K562 (cell line): ENCODE measurements around the gene CCDC136. TPM values are rescaled to one million over a fixed set of nuclear protein-coding genes. Genes with fewer than 3 reads are reported as not detected.
A peak's percentile ranks its signal among the peaks of the same experiment; 100 is the strongest.

Source experiments
- AFF1 ChIP-seq, 2 experiments: fragments of 450-650 bp; IDR thresholded peaks; 2 replicates each; pipeline ENCODE4 v1.6.1; 2018; ENCODE audit warnings: mild to moderate bottlenecking in 2 of 2, low read depth in 1 of 2; ENCODE audit not compliant: partially characterized antibody in 2 of 2
- ASH1L ChIP-seq: fragments of 450-650 bp; IDR thresholded peaks from 2 replicates; pipeline ENCODE4 v1.6.1; 2018; ENCODE audit warnings: borderline replicate concordance, mild to moderate bottlenecking, low read depth; ENCODE audit not compliant: partially characterized antibody
- FOXK1 ChIP-seq: sonication (generic); formaldehyde crosslinking; IDR thresholded peaks from 2 replicates; pipeline ENCODE4 v1.8.0; 2022; ENCODE audit warnings: missing genetic modification reagents, mild to moderate bottlenecking, borderline replicate concordance
- FOXM1 ChIP-seq, 2 experiments: fragments of 450-650 bp in 1 of 2; sonication (generic) in 1 of 2; formaldehyde crosslinking in 1 of 2; IDR thresholded peaks; 2 replicates each; pipeline versions ENCODE4 v1.6.1 to v1.9.0; 2017 to 2022; ENCODE audit warnings: low read depth in 2 of 2, mild to moderate bottlenecking in 2 of 2, missing genetic modification reagents in 1 of 2, moderate library complexity in 1 of 2
- NCOA2 ChIP-seq, 2 experiments: fragments of 450-650 bp; IDR thresholded peaks; 2 replicates each; pipeline ENCODE4 v1.6.1; 2018; ENCODE audit warnings: mild to moderate bottlenecking in 2 of 2, moderate library complexity in 1 of 2; ENCODE audit not compliant: partially characterized antibody in 2 of 2
- SREBF1 ChIP-seq: fragments of 150-350 bp; IDR thresholded peaks from 2 replicates; pipeline ENCODE4 v1.6.1; 2014; ENCODE audit warnings: antibody characterized with exemption, low read depth, low read length, borderline replicate concordance
- SRF ChIP-seq, 2 experiments: fragments of 250-450, 450-650 bp in 1 of 2; sonication (Bioruptor Pico) in 1 of 2; sonication (generic) in 1 of 2; formaldehyde crosslinking; IDR thresholded peaks; 2 replicates each; pipeline versions ENCODE4 v1.5.0 to v1.5.1; 2020 to 2022; ENCODE audit warnings: mild to moderate bottlenecking in 1 of 2, missing genetic modification reagents in 1 of 2
- TAF1 ChIP-seq: IDR thresholded peaks from 2 replicates; pipeline ENCODE4 v1.6.1; 2011; ENCODE audit warnings: mild to moderate bottlenecking, low read length, moderate library complexity; ENCODE audit not compliant: insufficient read depth, control insufficient read depth, severe bottlenecking; ENCODE audit errors: extremely low read depth
- ZBTB49 ChIP-seq: sonication (generic); formaldehyde crosslinking; IDR thresholded peaks from 2 replicates; pipeline ENCODE4 v1.8.0; 2022; ENCODE audit warnings: missing genetic modification reagents, mild to moderate bottlenecking, borderline replicate concordance
- ZC3H4 ChIP-seq: sonication (generic); formaldehyde crosslinking; IDR thresholded peaks from 2 replicates; pipeline ENCODE4 v1.9.0; 2021; ENCODE audit warnings: missing genetic modification reagents, borderline replicate concordance
- ZNF609 ChIP-seq: sonication (generic); formaldehyde crosslinking; IDR thresholded peaks from 2 replicates; pipeline ENCODE4 v1.8.1; 2023; ENCODE audit warnings: missing genetic modification reagents, mild to moderate bottlenecking, borderline replicate concordance
- ZNF644 ChIP-seq: fragments of 200-800 bp; sonication (Bioruptor generic); IDR thresholded peaks from 2 replicates; pipeline ENCODE4 v1.6.1; 2016; ENCODE audit warnings: low read depth, missing genetic modification characterization, missing compliant biosample characterization
- polyA plus RNA-seq, 8 experiments: library from polyadenylated mRNA; depleted of rRNA in 4 of 8; stranded (reverse) in 5 of 8; unstranded in 3 of 8; fragments of >200 nt; fragmentation: Nextera tagmentation in 2 of 8; fragmentation: Illumina TruSeq in 1 of 8; extraction: Ambion mirVana in 2 of 8; extraction: Trizol in 1 of 8; gene quantifications; 2 replicates each; pipeline versions ENCODE4 v1.2.1 to v1.2.3, GENCODE V29; 2011 to 2014; ENCODE audit warnings: inconsistent platforms in 1 of 8, missing spikeins in 1 of 8
- total RNA-seq, 7 experiments: library from RNA; depleted of rRNA in 6 of 7; stranded (reverse); fragments of >200 nt in 6 of 7; fragmentation: Illumina TruSeq in 2 of 7; extraction: Trizol in 2 of 7; gene quantifications; 2 replicates each; pipeline versions ENCODE4 v1.2.1 to v1.2.3, GENCODE V29; 2011 to 2021; ENCODE audit warnings: low replicate concordance in 1 of 7

The CCDC136 gene
- total and polyA plus RNA-seq, 9 of the 15 experiments (the other 6 are each of a cell fraction or from before 2014, with no cell fraction given), result 2.4 to 40.8 (median 26.5) TPM

- TF ChIP-seq ZBTB49 (CRISPR knock-in tag) (no peak), AFF1 (IDR thresholded peaks at IDR 0.05; ENCODE audit: low read depth in 1 of 2, partially characterized antibody in 2 of 2) (no peak), SRF (CRISPR knock-in tag; IDR thresholded peaks at IDR 0.05) (peak in 1 of 2 experiments; percentile 46; a peak in 1 of 4 replicates), FOXK1 (CRISPR knock-in tag) (no peak), FOXM1 (IDR thresholded peaks at IDR 0.05; ENCODE audit: low read depth) (no peak), FOXM1 (CRISPR knock-in tag; IDR thresholded peaks at IDR 0.05; ENCODE audit: low read depth) (no peak), ASH1L (no peak), ZNF609 (CRISPR knock-in tag) (peak; percentile 25; the same call in 1 of the 2 replicates), ZNF644 (tag) (no peak), NCOA2 (IDR thresholded peaks at IDR 0.05; ENCODE audit: partially characterized antibody in 2 of 2) (no peak), TAF1 (peak; percentile 79), SREBF1 (no peak), ZC3H4 (CRISPR knock-in tag) (no peak)
Observed at GRCh38 chr7:128791121-128791971, at the start of gene CCDC136 (continued).
